ENCODE data around the gene SSH2. TPM values are rescaled to one million over a fixed set of nuclear protein-coding genes. Genes with fewer than 3 reads are reported as not detected.
"Not testable (repeated sequence)": the region's sequence is repeated elsewhere in the genome, so short reads cannot be mapped to it uniquely, and the experiment has no call there.

Gene SSH2
- total and polyA plus RNA-seq, 2 donors from 2014 or later = 19.7 to 62.5 TPM

- no peak overlapping the region for H3K9ac ChIP-seq (ENCODE audit: low read length in 3 of 3)
- intact Hi-C loops (cut with DNase I) = no loop called here
- H3K27ac ChIP-seq (ENCODE audit: low read depth in 2 of 2, low read length in 2 of 2) = no peak overlapping the region
- H3K4me3 ChIP-seq (ENCODE audit: low read length in 3 of 3) = no peak overlapping the region
- no peaks in the 10 kb centered on the region for H3K9me3 ChIP-seq (ENCODE audit: control insufficient read depth in 2 of 3, insufficient read depth in 1 of 3, low read length in 3 of 3)
- DNase-seq (no peak), FAIRE-seq (no peak)
- no peak for TF ChIP-seq CTCF (IDR thresholded peaks at IDR 0.05; ENCODE audit: borderline replicate concordance, extremely low read depth, insufficient read depth)
- no peaks in the 10 kb centered on the region for H3K4me1 ChIP-seq (ENCODE audit: control insufficient read depth in 2 of 3, insufficient read depth in 2 of 3, low read depth in 1 of 3, low read length in 3 of 3)
- no peaks in the 10 kb centered on the region for H3K27me3 ChIP-seq (ENCODE audit: control insufficient read depth, insufficient read depth, low read length)
- no peaks in the 10 kb centered on the region for H3K36me3 ChIP-seq (ENCODE audit: control insufficient read depth in 2 of 3, insufficient read depth in 3 of 3, low read length in 3 of 3)
Measured at GRCh38 chr17:29905879-29906167, 24.2 kb downstream of the SSH2 start.

DNA sequence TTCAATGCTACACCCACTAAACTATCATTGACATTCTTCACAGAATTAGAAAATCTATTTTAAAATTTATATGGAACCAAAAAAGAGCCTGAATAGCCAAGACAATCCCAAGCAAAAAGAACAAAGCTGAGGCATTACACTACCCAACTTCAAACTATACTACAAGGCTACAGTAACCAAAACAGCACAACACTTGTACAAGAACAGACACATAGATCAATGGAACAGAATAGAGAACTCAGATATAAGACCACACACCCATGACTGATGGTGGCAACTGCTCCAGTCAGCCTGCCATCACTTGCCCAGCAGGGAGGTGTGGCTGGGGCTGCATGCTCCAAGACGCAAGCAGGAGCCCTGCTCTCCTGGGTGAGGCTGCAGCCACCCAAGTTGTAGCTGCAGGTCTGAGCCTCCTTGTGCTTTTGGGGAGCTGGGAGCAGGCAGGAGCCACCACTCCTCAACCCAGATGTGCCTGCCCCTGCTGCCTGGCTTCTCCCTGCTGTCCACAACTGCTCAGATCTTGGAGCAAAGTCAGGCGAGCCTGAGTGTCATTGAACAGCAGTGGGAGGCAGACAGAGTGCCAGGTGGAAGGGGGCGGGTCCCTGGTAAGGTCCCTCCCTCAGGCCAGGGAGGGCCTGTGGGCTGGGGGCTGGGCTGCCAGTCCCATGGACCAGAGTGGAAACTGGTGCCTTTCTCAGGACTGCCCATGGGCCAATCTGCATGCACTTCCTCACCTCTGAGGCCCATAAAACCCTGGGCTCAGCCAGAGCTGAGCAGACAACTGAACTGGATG, 24.7 kb downstream of the SSH2 start:
- H3K4me3 ChIP-seq (ENCODE audit: low read length in 3 of 3) = no peak overlapping the region
- no peak for DNase-seq
- no peak for TF ChIP-seq CTCF (IDR thresholded peaks at IDR 0.05; ENCODE audit: borderline replicate concordance, extremely low read depth, insufficient read depth)
- H3K9ac ChIP-seq (ENCODE audit: low read length in 3 of 3) = no peak overlapping the region
- no peaks in the 10 kb centered on the region for H3K4me1 ChIP-seq (ENCODE audit: control insufficient read depth in 2 of 3, insufficient read depth in 2 of 3, low read depth in 1 of 3, low read length in 3 of 3)
- no peaks in the 10 kb centered on the region for H3K27me3 ChIP-seq (ENCODE audit: control insufficient read depth, insufficient read depth, low read length)
- H3K36me3 ChIP-seq (ENCODE audit: control insufficient read depth in 2 of 3, insufficient read depth in 3 of 3, low read length in 3 of 3) = no peaks in the 10 kb centered on the region
- H3K27ac ChIP-seq (ENCODE audit: low read depth in 2 of 2, low read length in 2 of 2) = no peak overlapping the region
- FAIRE-seq = no peak
- intact Hi-C loops (cut with DNase I) = no loop called here
- no peaks in the 10 kb centered on the region for H3K9me3 ChIP-seq (ENCODE audit: control insufficient read depth in 2 of 3, insufficient read depth in 1 of 3, low read length in 3 of 3)

GRCh38 chr17:29903471-29903870, 26.6 kb downstream of the SSH2 start:
- Histone ChIP-seq H3K9ac (ENCODE audit: low read length in 3 of 3) (no peak overlapping the region), H3K9me3 (ENCODE audit: control insufficient read depth in 2 of 3, insufficient read depth in 1 of 3, low read length in 3 of 3) (no peaks in the 10 kb centered on the region), H3K4me1 (ENCODE audit: control insufficient read depth in 2 of 3, insufficient read depth in 2 of 3, low read depth in 1 of 3, low read length in 3 of 3) (no peaks in the 10 kb centered on the region), H3K27me3 (ENCODE audit: control insufficient read depth, insufficient read depth, low read length) (no peaks in the 10 kb centered on the region), H3K4me3 (ENCODE audit: low read length in 3 of 3) (no peak overlapping the region), H3K36me3 (ENCODE audit: control insufficient read depth in 2 of 3, insufficient read depth in 3 of 3, low read length in 3 of 3) (no peaks in the 10 kb centered on the region), H3K27ac (ENCODE audit: low read depth in 2 of 2, low read length in 2 of 2) (no peak overlapping the region)
- DNase-seq (no peak), FAIRE-seq (no peak)
- intact Hi-C loops (cut with DNase I) = no loop called here
- TF ChIP-seq CTCF (IDR thresholded peaks at IDR 0.05; ENCODE audit: borderline replicate concordance, extremely low read depth, insufficient read depth) = no peak

GRCh38 chr17:29897136-29897535, 32.9 kb downstream of the SSH2 start:
- H3K9me3 ChIP-seq (ENCODE audit: control insufficient read depth in 2 of 3, insufficient read depth in 1 of 3, low read length in 3 of 3); H3K27ac ChIP-seq (ENCODE audit: low read depth in 2 of 2, low read length in 2 of 2); H3K27me3 ChIP-seq (ENCODE audit: control insufficient read depth, insufficient read depth, low read length); FAIRE-seq; H3K4me1 ChIP-seq (ENCODE audit: control insufficient read depth in 2 of 3, insufficient read depth in 2 of 3, low read depth in 1 of 3, low read length in 3 of 3); H3K36me3 ChIP-seq (ENCODE audit: control insufficient read depth in 2 of 3, insufficient read depth in 3 of 3, low read length in 3 of 3); H3K9ac ChIP-seq (ENCODE audit: low read length in 3 of 3); DNase-seq; H3K4me3 ChIP-seq (ENCODE audit: low read length in 3 of 3); intact Hi-C loops (cut with DNase I): not testable (repeated sequence)

Data from kidney (tissue), 14 donors.